GM18868 (cell line): ENCODE data around the gene TRIM32.

Experiments
- ATAC-seq: cut with Tn5 transposase; IDR thresholded peaks from one replicate; pipeline ENCODE4 v1.9.1; 2021; ENCODE audit warnings: mild to moderate bottlenecking, moderate library complexity; ENCODE audit not compliant: unreplicated experiment

Gene TRIM32, protein sequence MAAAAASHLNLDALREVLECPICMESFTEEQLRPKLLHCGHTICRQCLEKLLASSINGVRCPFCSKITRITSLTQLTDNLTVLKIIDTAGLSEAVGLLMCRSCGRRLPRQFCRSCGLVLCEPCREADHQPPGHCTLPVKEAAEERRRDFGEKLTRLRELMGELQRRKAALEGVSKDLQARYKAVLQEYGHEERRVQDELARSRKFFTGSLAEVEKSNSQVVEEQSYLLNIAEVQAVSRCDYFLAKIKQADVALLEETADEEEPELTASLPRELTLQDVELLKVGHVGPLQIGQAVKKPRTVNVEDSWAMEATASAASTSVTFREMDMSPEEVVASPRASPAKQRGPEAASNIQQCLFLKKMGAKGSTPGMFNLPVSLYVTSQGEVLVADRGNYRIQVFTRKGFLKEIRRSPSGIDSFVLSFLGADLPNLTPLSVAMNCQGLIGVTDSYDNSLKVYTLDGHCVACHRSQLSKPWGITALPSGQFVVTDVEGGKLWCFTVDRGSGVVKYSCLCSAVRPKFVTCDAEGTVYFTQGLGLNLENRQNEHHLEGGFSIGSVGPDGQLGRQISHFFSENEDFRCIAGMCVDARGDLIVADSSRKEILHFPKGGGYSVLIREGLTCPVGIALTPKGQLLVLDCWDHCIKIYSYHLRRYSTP

GRCh38 chr9:116687074-116687753, at the start of gene TRIM32:
TSS of gene TRIM32 (plus strand) at chr9:116687305. CDS start at chr9:116697743, 10,438 bp downstream.
- ATAC-seq, result peak; percentile 98

DNA sequence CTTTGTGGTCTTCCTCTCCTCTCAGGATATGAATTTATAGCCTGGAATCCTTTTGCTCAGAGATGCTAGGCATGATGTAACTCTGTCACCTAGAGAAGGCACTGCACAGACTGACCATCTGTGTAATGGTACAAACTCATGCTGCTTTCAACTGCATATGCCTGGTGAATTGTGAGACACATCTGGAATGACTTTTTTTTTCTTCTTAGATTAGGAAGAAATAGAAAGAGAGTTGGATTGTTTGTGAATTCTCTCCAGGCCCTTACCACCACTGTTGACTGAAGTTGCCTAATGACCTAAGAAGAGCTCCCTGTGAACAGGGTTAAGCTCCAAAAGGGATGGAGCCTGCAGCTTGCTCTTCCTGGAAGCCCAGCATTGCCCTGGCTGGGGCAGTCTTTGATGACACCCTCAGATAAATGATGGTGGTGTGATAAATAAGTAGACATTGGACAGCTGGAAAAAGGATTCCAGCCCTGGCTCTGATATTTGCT, 47.8 kb upstream of the TRIM32 start:
- no peak for ATAC-seq

DNA sequence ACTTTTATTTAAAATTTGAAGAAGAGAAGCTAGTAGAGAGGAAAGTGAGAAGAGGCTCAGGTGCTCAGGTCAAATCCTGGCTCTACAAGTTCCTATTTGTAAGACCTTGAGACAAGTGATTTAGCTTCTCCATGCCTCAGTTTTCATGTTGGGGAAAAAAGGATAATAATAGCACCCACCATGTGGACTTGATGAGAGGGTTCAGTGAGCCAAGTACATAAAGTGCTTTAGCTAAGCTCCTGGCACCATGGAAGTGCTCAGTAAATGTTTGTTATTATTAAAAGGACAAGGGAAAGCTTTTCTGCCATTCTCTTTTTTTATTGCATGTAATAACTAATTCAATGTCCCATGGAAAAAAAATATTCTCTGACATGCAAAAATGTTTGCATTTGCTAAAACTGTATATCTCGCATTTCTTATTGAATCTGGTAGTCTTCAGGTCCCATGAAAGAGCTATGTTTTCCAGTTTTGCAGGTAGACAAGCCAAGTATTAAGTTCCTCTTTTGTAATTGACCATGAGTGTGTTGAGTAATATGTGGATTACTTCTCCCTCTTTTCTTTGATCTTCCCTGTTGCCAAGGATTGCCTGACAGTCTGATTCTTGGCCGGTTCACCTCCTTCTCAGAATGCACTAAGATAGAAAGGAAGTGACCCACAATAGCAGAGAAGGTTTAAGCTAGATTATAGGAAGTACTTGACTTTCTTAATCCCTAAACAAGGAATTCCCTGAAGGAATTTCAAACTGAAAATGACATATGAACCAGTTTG, 45.6 kb upstream of the TRIM32 start:
- ATAC-seq, result no peak

DNA sequence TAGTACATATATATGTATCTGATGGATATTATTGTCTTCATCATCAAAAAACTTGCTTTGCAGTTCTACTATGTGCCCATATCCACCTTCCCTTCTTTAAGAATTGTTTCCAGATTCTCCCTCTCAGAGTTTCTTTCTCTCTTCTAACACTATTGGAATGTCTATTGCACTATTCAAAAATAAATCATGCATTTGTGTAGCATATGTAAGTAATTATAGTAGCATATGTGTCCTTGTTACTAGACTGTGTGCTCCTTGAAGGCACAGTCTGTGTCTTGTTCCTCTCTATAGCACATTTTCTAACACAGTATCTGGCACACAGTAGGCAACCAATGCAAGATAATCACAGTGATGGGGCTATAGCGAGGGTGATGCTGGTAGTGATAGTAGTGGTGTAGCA, 43.4 kb upstream of the TRIM32 start:
- no peak for ATAC-seq

- no peak for ATAC-seq
Measured at GRCh38 chr9:116644091-116644688, 42.9 kb upstream of the TRIM32 start.

GRCh38 chr9:116646661-116647514, 40.2 kb upstream of the TRIM32 start:
- ATAC-seq, result peak; percentile 64

GRCh38 chr9:116647515-116647809, 39.6 kb upstream of the TRIM32 start:
- ATAC-seq, result peak; percentile 19

- ATAC-seq, result no peak
Measured at GRCh38 chr9:116653348-116654058, 33.6 kb upstream of the TRIM32 start.

- no peak for ATAC-seq
Measured at GRCh38 chr9:116654059-116654355, 33.1 kb upstream of the TRIM32 start.

GRCh38 chr9:116656501-116656971, 30.6 kb upstream of the TRIM32 start:
- ATAC-seq, result no peak

- no peak for ATAC-seq
Measured at GRCh38 chr9:116656977-116657376, 30.1 kb upstream of the TRIM32 start.

GRCh38 chr9:116658265-116658664, 28.8 kb upstream of the TRIM32 start:
- ATAC-seq, result no peak

GRCh38 chr9:116661037-116661954, 25.8 kb upstream of the TRIM32 start:
- peak; percentile 91 for ATAC-seq

DNA sequence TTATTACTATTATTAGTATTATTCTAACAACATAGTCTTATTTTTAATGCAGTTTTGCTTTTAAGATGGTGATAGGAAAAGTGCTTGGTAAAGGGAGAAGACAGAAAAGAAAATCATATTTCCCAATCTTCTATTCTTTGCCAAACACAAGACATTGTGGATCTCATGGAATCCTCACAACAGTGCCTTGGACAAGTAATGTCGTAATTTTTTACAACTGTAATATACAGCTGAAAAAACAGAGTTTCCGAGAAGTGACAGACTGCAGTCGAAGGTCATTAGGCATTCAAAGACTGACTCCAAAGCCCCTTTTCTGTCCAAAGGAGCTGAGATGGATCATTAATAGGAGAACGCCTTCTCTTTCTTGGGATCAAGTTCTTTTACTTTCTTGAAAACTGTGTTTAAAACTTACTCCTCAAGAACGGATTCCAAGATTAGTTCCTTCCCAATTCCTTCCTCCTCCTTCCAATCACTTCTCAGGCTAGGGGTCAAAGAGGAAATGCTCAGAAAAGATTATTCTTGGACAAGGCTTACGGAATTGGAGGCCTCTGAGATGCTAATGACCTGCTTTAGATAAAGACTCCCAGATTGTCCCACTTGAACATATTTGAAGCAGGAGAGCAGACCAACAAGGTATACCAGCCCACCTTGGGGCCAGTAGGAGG, 24.3 kb upstream of the TRIM32 start:
- ATAC-seq, result no peak

DNA sequence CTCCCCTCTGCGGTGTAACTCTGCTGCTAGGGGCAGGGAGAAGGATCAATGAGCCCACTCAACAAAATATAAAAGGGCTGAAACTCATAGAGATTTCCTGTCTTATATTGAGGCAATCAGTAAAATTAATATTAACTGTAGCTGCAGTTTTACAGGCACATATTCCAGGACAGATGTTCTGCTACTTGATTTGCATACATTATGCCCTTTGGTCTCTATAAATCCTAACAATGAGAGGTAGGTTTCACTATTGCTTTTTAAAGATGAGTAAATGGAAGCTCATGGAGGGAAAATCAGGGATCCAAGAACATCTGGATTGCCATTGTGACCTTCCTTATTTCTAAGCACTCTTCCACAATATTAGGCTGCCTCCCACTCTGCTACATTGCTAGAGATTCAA, 23.5 kb upstream of the TRIM32 start:
- no peak for ATAC-seq

DNA sequence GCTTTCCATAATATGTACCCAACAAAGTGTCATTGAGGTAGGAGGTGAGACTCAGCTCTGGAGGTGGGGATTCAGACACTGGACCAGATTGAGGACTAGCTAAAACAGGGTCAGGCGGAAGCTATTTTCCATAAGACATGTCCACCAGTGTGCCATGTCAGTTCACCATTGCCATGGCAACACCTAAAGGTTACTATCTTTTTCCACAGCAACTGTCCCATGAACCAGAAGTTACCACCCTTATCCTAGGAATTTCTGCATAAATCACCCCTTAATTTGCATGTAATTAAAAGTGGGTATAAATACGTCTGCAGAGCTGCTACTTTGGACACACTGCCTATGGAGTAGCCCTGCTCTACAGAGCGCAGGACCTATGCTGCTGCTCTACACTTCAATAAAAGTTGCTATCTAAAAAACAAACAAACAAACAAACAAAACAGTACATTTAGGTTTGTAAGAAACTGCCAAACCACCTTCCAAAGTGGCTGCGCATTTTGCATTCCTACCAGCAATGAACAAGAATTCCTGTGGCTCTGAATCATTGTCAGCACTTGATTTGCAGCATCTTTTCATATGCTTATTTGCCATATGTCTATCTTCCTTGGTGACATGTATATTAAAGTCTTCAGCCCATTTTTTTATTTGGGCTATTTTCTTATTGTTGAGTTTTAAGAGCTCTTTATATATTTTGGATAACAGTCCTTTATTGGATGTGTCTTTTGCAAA, 18.0 kb upstream of the TRIM32 start:
- no peak for ATAC-seq

DNA sequence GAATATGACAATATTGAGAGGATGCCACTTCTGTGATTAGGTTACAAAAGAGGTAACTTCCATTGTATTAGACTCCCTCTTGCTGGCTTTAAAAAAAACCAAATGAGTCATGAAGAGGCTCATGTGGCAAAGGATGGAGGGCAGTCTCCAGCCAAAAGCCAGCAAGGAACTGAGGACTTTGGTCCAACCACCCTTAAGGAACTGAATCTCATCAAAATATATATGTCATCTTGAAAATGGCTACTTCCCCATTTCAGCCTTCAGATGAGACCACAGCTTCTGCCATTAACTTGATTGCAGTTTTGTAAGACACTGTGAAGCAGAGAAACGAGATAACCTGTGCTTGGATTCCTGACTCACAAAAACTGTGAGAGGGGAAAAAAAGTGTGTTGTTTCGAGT, 15.5 kb upstream of the TRIM32 start:
- ATAC-seq, result no peak
